HL-60 (cell line): Measurements from ENCODE around the gene ACVR1C.

Experiments
- GABPA ChIP-seq: IDR thresholded peaks from 2 replicates; pipeline ENCODE4 v1.6.1; 2012; ENCODE audit warnings: low read depth
- POLR2AphosphoS5 ChIP-seq: IDR thresholded peaks from 2 replicates; pipeline ENCODE4 v1.6.1; 2012; ENCODE audit warnings: low read depth
- SPI1 ChIP-seq: IDR thresholded peaks from 2 replicates; pipeline ENCODE4 v1.6.1; 2012; ENCODE audit warnings: low read depth, mild to moderate bottlenecking, borderline replicate concordance
- TF ChIP-seq, protein P1 (sequence below): IDR thresholded peaks from one replicate; pipeline ENCODE4 v1.5.1; 2011; ENCODE audit warnings: low read length, control low read depth, inconsistent platforms; ENCODE audit not compliant: insufficient read depth
- TF ChIP-seq, protein P2 (sequence below): IDR thresholded peaks from 2 replicates; pipeline ENCODE4 v1.6.1; 2012; ENCODE audit warnings: low read depth; ENCODE audit not compliant: insufficient replicate concordance

DNA sequence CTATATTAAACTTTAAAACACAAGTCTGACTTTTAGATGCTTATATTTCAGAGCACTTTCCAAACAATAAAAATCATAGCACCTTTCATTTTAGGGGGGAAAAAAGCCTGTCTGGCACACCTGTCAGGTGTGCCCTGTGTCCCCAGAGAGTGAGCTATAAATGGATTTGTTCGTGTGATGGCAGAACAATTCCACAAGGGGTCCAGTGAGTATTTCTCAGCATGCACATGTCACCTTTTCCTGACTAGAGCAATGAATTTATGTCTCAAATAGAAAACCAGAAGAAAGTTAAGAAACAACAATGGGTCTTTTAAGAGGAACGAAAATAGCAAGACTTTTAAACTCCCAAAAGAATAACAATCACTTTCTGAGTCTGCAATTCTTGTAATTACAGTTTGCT is 55.9 kb downstream of the ACVR1C start:
- TF ChIP-seq, protein P1, sequence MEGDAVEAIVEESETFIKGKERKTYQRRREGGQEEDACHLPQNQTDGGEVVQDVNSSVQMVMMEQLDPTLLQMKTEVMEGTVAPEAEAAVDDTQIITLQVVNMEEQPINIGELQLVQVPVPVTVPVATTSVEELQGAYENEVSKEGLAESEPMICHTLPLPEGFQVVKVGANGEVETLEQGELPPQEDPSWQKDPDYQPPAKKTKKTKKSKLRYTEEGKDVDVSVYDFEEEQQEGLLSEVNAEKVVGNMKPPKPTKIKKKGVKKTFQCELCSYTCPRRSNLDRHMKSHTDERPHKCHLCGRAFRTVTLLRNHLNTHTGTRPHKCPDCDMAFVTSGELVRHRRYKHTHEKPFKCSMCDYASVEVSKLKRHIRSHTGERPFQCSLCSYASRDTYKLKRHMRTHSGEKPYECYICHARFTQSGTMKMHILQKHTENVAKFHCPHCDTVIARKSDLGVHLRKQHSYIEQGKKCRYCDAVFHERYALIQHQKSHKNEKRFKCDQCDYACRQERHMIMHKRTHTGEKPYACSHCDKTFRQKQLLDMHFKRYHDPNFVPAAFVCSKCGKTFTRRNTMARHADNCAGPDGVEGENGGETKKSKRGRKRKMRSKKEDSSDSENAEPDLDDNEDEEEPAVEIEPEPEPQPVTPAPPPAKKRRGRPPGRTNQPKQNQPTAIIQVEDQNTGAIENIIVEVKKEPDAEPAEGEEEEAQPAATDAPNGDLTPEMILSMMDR: no peak
- TF ChIP-seq, protein P2, sequence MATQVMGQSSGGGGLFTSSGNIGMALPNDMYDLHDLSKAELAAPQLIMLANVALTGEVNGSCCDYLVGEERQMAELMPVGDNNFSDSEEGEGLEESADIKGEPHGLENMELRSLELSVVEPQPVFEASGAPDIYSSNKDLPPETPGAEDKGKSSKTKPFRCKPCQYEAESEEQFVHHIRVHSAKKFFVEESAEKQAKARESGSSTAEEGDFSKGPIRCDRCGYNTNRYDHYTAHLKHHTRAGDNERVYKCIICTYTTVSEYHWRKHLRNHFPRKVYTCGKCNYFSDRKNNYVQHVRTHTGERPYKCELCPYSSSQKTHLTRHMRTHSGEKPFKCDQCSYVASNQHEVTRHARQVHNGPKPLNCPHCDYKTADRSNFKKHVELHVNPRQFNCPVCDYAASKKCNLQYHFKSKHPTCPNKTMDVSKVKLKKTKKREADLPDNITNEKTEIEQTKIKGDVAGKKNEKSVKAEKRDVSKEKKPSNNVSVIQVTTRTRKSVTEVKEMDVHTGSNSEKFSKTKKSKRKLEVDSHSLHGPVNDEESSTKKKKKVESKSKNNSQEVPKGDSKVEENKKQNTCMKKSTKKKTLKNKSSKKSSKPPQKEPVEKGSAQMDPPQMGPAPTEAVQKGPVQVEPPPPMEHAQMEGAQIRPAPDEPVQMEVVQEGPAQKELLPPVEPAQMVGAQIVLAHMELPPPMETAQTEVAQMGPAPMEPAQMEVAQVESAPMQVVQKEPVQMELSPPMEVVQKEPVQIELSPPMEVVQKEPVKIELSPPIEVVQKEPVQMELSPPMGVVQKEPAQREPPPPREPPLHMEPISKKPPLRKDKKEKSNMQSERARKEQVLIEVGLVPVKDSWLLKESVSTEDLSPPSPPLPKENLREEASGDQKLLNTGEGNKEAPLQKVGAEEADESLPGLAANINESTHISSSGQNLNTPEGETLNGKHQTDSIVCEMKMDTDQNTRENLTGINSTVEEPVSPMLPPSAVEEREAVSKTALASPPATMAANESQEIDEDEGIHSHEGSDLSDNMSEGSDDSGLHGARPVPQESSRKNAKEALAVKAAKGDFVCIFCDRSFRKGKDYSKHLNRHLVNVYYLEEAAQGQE: no peak
- TF ChIP-seq POLR2AphosphoS5 (no peak), GABPA (no peak), SPI1 (no peak)
